ENCODE results near the gene CARD6. TPM values are rescaled to one million over a fixed set of nuclear protein-coding genes. Genes with fewer than 3 reads are reported as not detected.
"Not testable (repeated sequence)": the region's sequence is repeated elsewhere in the genome, so short reads cannot be mapped to it uniquely, and the experiment has no call there.

The CARD6 gene
- total RNA-seq, 6 experiments from 2014 or later: 1.4 to 3.7 (median 3.4) TPM

DNA sequence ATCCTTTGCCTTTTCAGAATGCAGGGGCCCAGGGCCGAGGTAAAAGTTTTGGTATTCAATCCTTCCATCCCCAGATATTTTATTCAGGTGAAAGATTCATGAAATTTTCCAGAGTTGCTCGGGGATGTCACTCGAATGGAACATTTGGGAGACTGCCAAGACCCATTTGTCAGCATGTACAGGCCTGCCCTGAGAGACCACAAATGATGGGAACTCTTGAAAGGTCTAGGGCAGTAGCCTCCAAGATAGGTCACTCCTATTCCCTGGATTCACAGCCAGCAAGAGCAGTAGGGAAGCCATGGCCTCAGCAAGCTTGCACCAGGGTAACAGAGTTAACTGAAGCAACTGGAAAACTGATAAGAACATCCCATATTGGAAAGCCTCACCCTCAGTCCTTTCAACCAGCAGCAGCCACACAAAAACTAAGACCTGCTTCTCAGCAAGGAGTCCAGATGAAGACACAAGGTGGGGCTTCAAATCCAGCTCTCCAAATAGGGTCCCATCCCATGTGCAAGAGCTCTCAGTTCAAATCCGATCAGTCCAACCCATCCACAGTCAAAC lies 12.5 kb downstream of the CARD6 start:
- Mint-ChIP-seq H3K9me3 (no peaks in the 10 kb centered on the region), H3K4me1 (ENCODE audit: low read depth) (no peaks in the 10 kb centered on the region), H3K4me3 (no peak overlapping the region), H3K36me3 (ENCODE audit: low read depth) (no peaks in the 10 kb centered on the region), H3K27ac (no peak overlapping the region), H3K27me3 (ENCODE audit: insufficient read depth) (peaks cover 2% of the 10 kb centered on the region)
- TF ChIP-seq CTCF (IDR thresholded peaks at IDR 0.05): no peak
- DNase-seq: no peak

DNA sequence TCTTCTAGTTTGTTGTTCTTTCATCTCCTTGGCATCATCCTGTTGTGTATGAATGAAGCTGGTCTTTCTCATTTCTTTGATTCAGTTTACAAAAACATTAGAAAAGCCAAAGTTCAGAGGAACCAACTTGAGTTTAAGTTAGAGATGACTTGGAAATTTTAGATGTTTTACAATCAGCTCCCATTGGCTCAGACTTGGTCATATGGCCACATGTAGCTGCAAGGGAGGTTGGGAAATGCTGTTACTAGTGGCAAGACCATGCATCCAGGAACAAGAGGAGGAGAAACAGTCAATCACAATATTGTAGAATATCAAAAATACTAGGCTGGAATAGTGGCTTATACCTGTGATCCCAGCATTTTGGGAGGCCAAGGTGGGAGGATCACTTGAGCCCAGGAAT lies 19.5 kb downstream of the CARD6 start:
- Mint-ChIP-seq H3K27ac (no peak overlapping the region), H3K27me3 (ENCODE audit: insufficient read depth) (peaks cover 6% of the 10 kb centered on the region), H3K9me3 (peaks cover 10% of the 10 kb centered on the region), H3K36me3 (ENCODE audit: low read depth) (peaks cover 12% of the 10 kb centered on the region), H3K4me1 (ENCODE audit: low read depth) (no peaks in the 10 kb centered on the region), H3K4me3 (no peak overlapping the region)
- DNase-seq: no peak
- no peak for TF ChIP-seq CTCF (IDR thresholded peaks at IDR 0.05)

- not testable (repeated sequence) for H3K4me3 Mint-ChIP-seq; H3K27ac Mint-ChIP-seq; H3K4me1 Mint-ChIP-seq (ENCODE audit: low read depth); H3K9me3 Mint-ChIP-seq; DNase-seq
- Mint-ChIP-seq H3K27me3 (ENCODE audit: insufficient read depth) (peaks cover 11% of the 10 kb centered on the region), H3K36me3 (ENCODE audit: low read depth) (peaks cover 12% of the 10 kb centered on the region)
These were observed 23.8 kb downstream of the CARD6 start for GRCh38 chr5:40865004-40865403.

- peaks cover 8% of the 10 kb centered on the region; the same call in 1 of the 2 replicates for H3K4me1 Mint-ChIP-seq (ENCODE audit: low read depth)
- DNase-seq: no peak
- no peak overlapping the region for H3K4me3 Mint-ChIP-seq
- H3K36me3 Mint-ChIP-seq (ENCODE audit: low read depth): peaks cover 12% of the 10 kb centered on the region
- no peak for TF ChIP-seq CTCF (IDR thresholded peaks at IDR 0.05)
- H3K27me3 Mint-ChIP-seq (ENCODE audit: insufficient read depth): peaks cover 11% of the 10 kb centered on the region
- H3K9me3 Mint-ChIP-seq: peaks cover 10% of the 10 kb centered on the region
- H3K27ac Mint-ChIP-seq: no peak overlapping the region
These were observed 25.7 kb downstream of the CARD6 start for GRCh38 chr5:40866844-40867243.

DNA sequence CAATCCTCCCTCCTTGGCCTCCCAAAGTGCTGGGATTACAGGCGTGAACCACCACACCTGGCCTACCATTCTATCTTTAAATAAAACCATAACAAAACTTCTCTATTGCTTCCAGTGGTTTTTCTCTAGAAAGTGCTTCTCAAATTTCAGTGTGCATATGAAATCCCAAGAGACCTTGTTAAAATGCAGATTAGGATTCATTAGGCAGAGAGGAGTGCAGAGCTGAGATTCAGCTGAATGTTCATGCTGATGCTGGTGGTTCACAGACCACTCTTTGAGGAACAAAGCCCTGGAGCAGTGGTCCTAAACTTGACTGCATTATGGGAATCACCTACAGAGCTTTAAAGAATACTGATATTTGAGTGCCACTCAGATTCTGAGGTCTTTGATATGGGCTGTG lies 28.2 kb downstream of the CARD6 start:
- DNase-seq: no peak
- H3K36me3 Mint-ChIP-seq (ENCODE audit: low read depth): peaks cover 10% of the 10 kb centered on the region
- H3K9me3 Mint-ChIP-seq: peaks cover 10% of the 10 kb centered on the region
- H3K4me3 Mint-ChIP-seq: no peak overlapping the region
- no peak overlapping the region for H3K27ac Mint-ChIP-seq
- peaks cover 11% of the 10 kb centered on the region for H3K27me3 Mint-ChIP-seq (ENCODE audit: insufficient read depth)
- no peak for TF ChIP-seq CTCF (IDR thresholded peaks at IDR 0.05)
- H3K4me1 Mint-ChIP-seq (ENCODE audit: low read depth): peaks cover 8% of the 10 kb centered on the region; the same call in 1 of the 2 replicates

GRCh38 chr5:40871177-40871576 lies 30.0 kb downstream of the CARD6 start:
- H3K27ac Mint-ChIP-seq: no peak overlapping the region
- no peaks in the 10 kb centered on the region for H3K9me3 Mint-ChIP-seq
- H3K4me1 Mint-ChIP-seq (ENCODE audit: low read depth): peaks cover 8% of the 10 kb centered on the region; the same call in 1 of the 2 replicates
- TF ChIP-seq CTCF (IDR thresholded peaks at IDR 0.05): no peak
- peaks cover 7% of the 10 kb centered on the region for H3K27me3 Mint-ChIP-seq (ENCODE audit: insufficient read depth)
- no peaks in the 10 kb centered on the region for H3K36me3 Mint-ChIP-seq (ENCODE audit: low read depth)
- no peak for DNase-seq
- peak overlapping the region; percentile 40; the same call in 1 of the 2 replicates for H3K4me3 Mint-ChIP-seq

DNA sequence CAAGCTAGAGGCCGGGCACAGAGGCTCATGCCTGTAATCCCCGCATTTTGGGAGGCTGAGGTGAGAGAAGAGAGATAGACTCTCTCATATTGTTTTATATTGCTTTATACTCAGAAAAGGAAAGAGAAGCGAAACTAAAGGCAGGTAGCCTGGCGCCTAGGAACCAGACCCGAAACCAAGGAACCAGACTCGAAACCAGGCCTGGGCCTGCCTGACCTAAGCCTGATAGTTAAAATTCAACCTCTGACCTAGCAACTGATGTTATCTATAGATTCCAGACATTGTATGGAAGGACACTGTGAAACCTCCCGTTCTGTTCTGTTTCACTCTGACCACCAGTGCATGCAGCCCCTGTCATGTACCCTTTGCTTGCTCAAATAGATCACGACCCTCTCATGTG lies 31.1 kb downstream of the CARD6 start:
- not testable (repeated sequence) for H3K4me3 Mint-ChIP-seq; H3K4me1 Mint-ChIP-seq (ENCODE audit: low read depth); H3K9me3 Mint-ChIP-seq; H3K36me3 Mint-ChIP-seq (ENCODE audit: low read depth); DNase-seq; H3K27me3 Mint-ChIP-seq (ENCODE audit: insufficient read depth); H3K27ac Mint-ChIP-seq
